Stimulated activated CD4-positive, alpha-beta T cell treated with anti-CD3 and anti-CD28 coated beads, Interleukin-2, amount 100 ng/mL, for 48 hours (primary cell): ENCODE results near the gene CEP68.

Source experiments
- DNase-seq, 2 donors: peaks; one replicate each; pipeline ENCODE4 v3.0.0-alpha.2; 2020

CEP68 gene

DNA sequence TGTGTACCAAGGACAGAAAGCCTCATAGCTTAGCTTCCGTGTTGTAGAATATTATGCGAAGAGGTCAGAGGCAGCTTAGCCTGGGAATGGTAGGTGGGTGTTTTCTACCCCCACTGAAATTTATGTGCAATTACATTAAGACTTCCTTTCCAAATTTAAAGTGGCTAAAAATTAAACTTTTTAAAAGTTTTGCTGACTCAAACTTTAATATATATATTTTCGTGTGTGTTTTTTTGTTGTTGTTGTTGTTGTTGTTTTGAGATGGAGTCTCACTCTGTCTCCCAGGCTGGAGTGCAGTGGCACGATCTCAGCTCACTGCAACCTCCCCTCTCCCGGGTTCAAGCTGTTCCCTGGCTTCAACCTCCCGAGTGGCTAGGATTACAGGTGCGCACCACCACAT is 77.9 kb downstream of the CEP68 start:
- DNase-seq = no peak

GRCh38 chr2:65136253-65136652 is 80.0 kb downstream of the CEP68 start:
- DNase-seq = no peak
